ENCODE measurements around the gene VAV3. TPM values are rescaled to one million over a fixed set of nuclear protein-coding genes. Genes with fewer than 3 reads are reported as not detected.

Gene VAV3
- total and polyA plus RNA-seq, 10 donors = 10.5 to 63.0 (median 38.8) TPM

GRCh38 chr1:107992347-107992746, 27.4 kb upstream of the VAV3 start:
- Histone ChIP-seq H3K9me3 (no peaks in the 10 kb centered on the region), H3K4me3 (no peak overlapping the region), H3K27me3 (replicated peaks in 1 of 7) (no peaks in the 10 kb centered on the region), H3K27ac (no peak overlapping the region), H3K36me3 (no peaks in the 10 kb centered on the region), H3K4me1 (peaks cover 0 to 4% (median 0%) of the 10 kb centered on the region in 6 donors)
- TF ChIP-seq POLR2A (IDR thresholded peaks at IDR 0.05) (no peak), POLR2AphosphoS5 (IDR thresholded peaks at IDR 0.05) (no peak), CTCF (IDR thresholded peaks at IDR 0.05 in 8 of 11, conservative IDR thresholded peaks at IDR 0.05 in 3 of 11) (no peak)
- 90 to 98% (median 94%) methylated on average over 3 of the region's 3 CpGs for WGBS, 5 donors
- no peak for DNase-seq
- intact Hi-C loops (cut with DNase I; ENCODE audit: low total_unique reads) = no loop called here

- Histone ChIP-seq H3K9me3 (no peaks in the 10 kb centered on the region), H3K4me3 (no peak overlapping the region), H3K27ac (peak overlapping the region in 1 of 8 donors; percentile 16), H3K27me3 (replicated peaks in 1 of 7) (no peaks in the 10 kb centered on the region), H3K4me1 (peaks cover 0 to 4% (median 0%) of the 10 kb centered on the region in 6 donors), H3K36me3 (no peaks in the 10 kb centered on the region)
- TF ChIP-seq POLR2AphosphoS5 (IDR thresholded peaks at IDR 0.05) (peak in 2 of 3 donors; percentile 40 to 51), POLR2A (IDR thresholded peaks at IDR 0.05) (no peak)
- DNase-seq = no peak
- intact Hi-C loops (cut with DNase I; ENCODE audit: low total_unique reads) = no loop called here
- 82 to 90% (median 83%) methylated on average over 8 of the region's 8 CpGs for WGBS, 5 donors
Measured at GRCh38 chr1:107991371-107992066, 26.5 kb upstream of the VAV3 start.

GRCh38 chr1:107990606-107991005, 25.6 kb upstream of the VAV3 start:
- intact Hi-C loops (cut with DNase I; ENCODE audit: low total_unique reads) = no loop called here
- Histone ChIP-seq H3K36me3 (no peaks in the 10 kb centered on the region), H3K27me3 (replicated peaks in 1 of 7) (no peaks in the 10 kb centered on the region), H3K27ac (no peak overlapping the region), H3K4me3 (no peak overlapping the region), H3K9me3 (no peaks in the 10 kb centered on the region), H3K4me1 (peaks cover 0 to 4% (median 0%) of the 10 kb centered on the region in 6 donors)
- DNase-seq = no peak
- TF ChIP-seq POLR2A (IDR thresholded peaks at IDR 0.05) = no peak
- TF ChIP-seq POLR2AphosphoS5 (IDR thresholded peaks at IDR 0.05) = no peak
- no peak for TF ChIP-seq CTCF (IDR thresholded peaks at IDR 0.05 in 8 of 11, conservative IDR thresholded peaks at IDR 0.05 in 3 of 11)
- 90 to 98% (median 98%) methylated on average over 5 of the region's 5 CpGs for WGBS, 5 donors

GRCh38 chr1:107981277-107981676, 16.3 kb upstream of the VAV3 start:
- intact Hi-C loops (cut with DNase I; ENCODE audit: low total_unique reads) = no loop called here
- no peak overlapping the region for H3K27ac ChIP-seq
- no peak for DNase-seq
- no peak for TF ChIP-seq CTCF (IDR thresholded peaks at IDR 0.05 in 8 of 11, conservative IDR thresholded peaks at IDR 0.05 in 3 of 11)
- no peak for TF ChIP-seq POLR2A (IDR thresholded peaks at IDR 0.05)
- no peak for TF ChIP-seq POLR2AphosphoS5 (IDR thresholded peaks at IDR 0.05)
- peaks cover 0 to 8% (median 0%) of the 10 kb centered on the region in 6 donors for H3K4me1 ChIP-seq
- H3K9me3 ChIP-seq = no peaks in the 10 kb centered on the region
- no peak overlapping the region for H3K4me3 ChIP-seq
- H3K36me3 ChIP-seq = no peaks in the 10 kb centered on the region
- H3K27me3 ChIP-seq (replicated peaks in 1 of 7) = no peaks in the 10 kb centered on the region
- 90 to 95% (median 93%) methylated on average over 7 of the region's 7 CpGs for WGBS, 5 donors

Data from spleen (tissue), 11 donors.